HCT116 (cell line): Measurements from ENCODE around the gene TLK1. TPM values are rescaled to one million over a fixed set of nuclear protein-coding genes. Genes with fewer than 3 reads are reported as not detected.
A peak's percentile ranks its signal among the peaks of the same experiment; 100 is the strongest.

Experiments
- ATAC-seq: fragments of 200-7000 bp; cut with Tn5 transposase; 2 replicates; pipeline ENCODE4 v1.9.1; 2020; ENCODE audit warnings: mild to moderate bottlenecking, moderate library complexity
- BruUV-seq: library from RNA; stranded (reverse); fragments of 400-500 nt; replicated peaks from 2 replicates; lab custom pipeline; 2021; lab: Mats Ljungman, UMichigan
- CTCF ChIA-PET: fragments of 300-600 bp; sonication (Branson Sonifier 250); formaldehyde crosslinking; loops from one replicate; lab custom pipeline; 2021; ENCODE audit warnings: antibody characterized with exemption; lab: Charles Lee
- POLR2A ChIA-PET: fragments of 300-600, 350-600 bp; sonication (Branson Sonifier 250); formaldehyde crosslinking; loops from one replicate; lab custom pipeline; 2021; ENCODE audit warnings: antibody characterized with exemption; lab: Charles Lee
- RAD21 ChIA-PET, 2 experiments: fragments of 300-600 bp; sonication (Branson Sonifier 250); formaldehyde crosslinking; loops; one replicate each; lab custom pipeline; 2023; ENCODE audit warnings: low total read pairs in 2 of 2; ENCODE audit not compliant: uncharacterized antibody in 2 of 2, unreplicated experiment in 2 of 2, low non-redundant PET in 1 of 2; lab: Charles Lee
- DNase-seq: peaks from one replicate; pipeline ENCODE4 v3.0.0-alpha.2; 2010; ENCODE audit warnings: low read depth, low spot score
- H2AFZ ChIP-seq: fragments of 200-600 bp; shearing (Covaris generic), sonication (generic); 2 replicates; pipeline ENCODE4 v1.6.1; 2017; ENCODE audit warnings: low read depth, mixed run types, mixed read lengths, antibody characterized with exemption, low read length; ENCODE audit not compliant: poor library complexity, severe bottlenecking
- H3K27ac ChIP-seq: 2 replicates; pipeline ENCODE4 v1.5.1; 2012; ENCODE audit warnings: low read depth, low read length
- H3K27me3 ChIP-seq: fragments of 200-600 bp; sonication (generic); 2 replicates; pipeline ENCODE4 v1.6.1; 2016; ENCODE audit warnings: mixed run types, low read length, mixed read lengths; ENCODE audit not compliant: insufficient read depth
- H3K36me3 ChIP-seq, 2 experiments: fragments of 200-500 bp in 1 of 2; fragments of 200-600 bp in 1 of 2; sonication (Bioruptor generic) in 1 of 2; sonication (generic) in 1 of 2; 2 replicates each; pipeline versions ENCODE4 v1.5.1 to v1.6.1; 2014 to 2016; ENCODE audit warnings: low read length in 2 of 2, inconsistent platforms in 1 of 2, mixed read lengths in 1 of 2, mixed run types in 1 of 2; ENCODE audit not compliant: insufficient read depth in 2 of 2, control insufficient read depth in 1 of 2
- H3K4me1 ChIP-seq, 2 experiments: fragments of 200-600 bp in 1 of 2; sonication (generic) in 1 of 2; 2 replicates each; pipeline versions ENCODE4 v1.5.1 to v1.6.1; 2012 to 2017; ENCODE audit warnings: low read length in 2 of 2, inconsistent platforms in 1 of 2, mild to moderate bottlenecking in 1 of 2, mixed read lengths in 1 of 2, mixed run types in 1 of 2, moderate library complexity in 1 of 2; ENCODE audit not compliant: insufficient read depth in 2 of 2, control insufficient read depth in 1 of 2
- H3K4me2 ChIP-seq: fragments of 200-600 bp; sonication (generic); 2 replicates; pipeline ENCODE4 v1.6.1; 2017; ENCODE audit warnings: mixed run types, low read length, mixed read lengths
- H3K4me3 ChIP-seq, 2 experiments: fragments of 200-600 bp in 1 of 2; sonication (generic) in 1 of 2; replicated peaks in 1 of 2; 2 replicates each; pipeline ENCODE4 v1.5.1; 2011 to 2016; ENCODE audit warnings: low read length in 2 of 2, control low read depth in 1 of 2, low read depth in 1 of 2, mild to moderate bottlenecking in 1 of 2, mixed read lengths in 1 of 2, mixed run types in 1 of 2
- H3K79me2 ChIP-seq: fragments of 200-600 bp; sonication (generic); 2 replicates; pipeline ENCODE4 v1.6.1; 2017; ENCODE audit warnings: mild to moderate bottlenecking, mixed run types, low read length, moderate library complexity, mixed read lengths; ENCODE audit not compliant: insufficient read depth
- H3K9ac ChIP-seq: fragments of 200-600 bp; sonication (generic); 2 replicates; pipeline ENCODE4 v1.6.1; 2016; ENCODE audit warnings: low read length, mixed read lengths
- H3K9me2 ChIP-seq: fragments of 200-600 bp; sonication (generic), shearing (Covaris generic); 2 replicates; pipeline ENCODE4 v1.6.1; 2017; ENCODE audit warnings: mixed run types, mild to moderate bottlenecking, moderate library complexity; ENCODE audit not compliant: insufficient read depth
- H3K9me3 ChIP-seq, 2 experiments: fragments of 200-500 bp in 1 of 2; fragments of 200-600 bp in 1 of 2; sonication (Bioruptor generic) in 1 of 2; sonication (generic) in 1 of 2; 2 replicates each; pipeline ENCODE4 v1.6.1; 2014 to 2017; ENCODE audit warnings: low read length in 2 of 2, mixed read lengths in 2 of 2, inconsistent platforms in 1 of 2, low read depth in 1 of 2, mild to moderate bottlenecking in 1 of 2, mixed run types in 1 of 2, moderate library complexity in 1 of 2; ENCODE audit not compliant: control insufficient read depth in 1 of 2, insufficient read depth in 1 of 2
- H4K20me1 ChIP-seq: fragments of 200-600 bp; sonication (generic), shearing (Covaris generic); 2 replicates; pipeline ENCODE4 v1.6.1; 2017; ENCODE audit warnings: mixed run types, mild to moderate bottlenecking, moderate library complexity; ENCODE audit not compliant: insufficient read depth
- CEBPB ChIP-seq: IDR thresholded peaks from 2 replicates; pipeline ENCODE4 v1.6.1; 2012; ENCODE audit warnings: low read depth
- ELF1 ChIP-seq: IDR thresholded peaks from 2 replicates; pipeline ENCODE4 v1.6.1; 2012; ENCODE audit warnings: low read depth, borderline replicate concordance
- EZH2 ChIP-seq: fragments of 200-600 bp; sonication (generic); IDR thresholded peaks from 2 replicates; pipeline ENCODE4 v1.6.1; 2017; ENCODE audit warnings: antibody characterized with exemption, mixed run types
- EZH2phosphoT487 ChIP-seq: fragments of 200-600 bp; IDR thresholded peaks from 2 replicates; pipeline ENCODE4 v1.6.1; 2018; ENCODE audit warnings: antibody characterized with exemption, borderline replicate concordance
- FOSL1 ChIP-seq: IDR thresholded peaks from 2 replicates; pipeline ENCODE4 v1.6.1; 2012; ENCODE audit warnings: low read depth
- JUND ChIP-seq: IDR thresholded peaks from 2 replicates; pipeline ENCODE4 v1.6.1; 2012
- POLR2AphosphoS5 ChIP-seq: IDR thresholded peaks from 2 replicates; pipeline ENCODE4 v1.6.1; 2011; ENCODE audit warnings: mild to moderate bottlenecking, low read depth, low read length, moderate library complexity
- SIN3A ChIP-seq: IDR thresholded peaks from 2 replicates; pipeline ENCODE4 v1.6.1; 2012; ENCODE audit warnings: low read depth
- SP1 ChIP-seq: IDR thresholded peaks from 2 replicates; pipeline ENCODE4 v1.6.1; 2012; ENCODE audit warnings: low read depth
- ZFX ChIP-seq: fragments of 450-650 bp; IDR thresholded peaks from 2 replicates; pipeline ENCODE4 v1.6.1; 2017
- intact Hi-C: fragments of 100-400 bp; cut with micrococcal nuclease; formaldehyde crosslinking; loops from 2 replicates; pipeline ENCODE4 v1.10.0; 2022
- total RNA-seq: library from RNA; stranded (reverse); gene quantifications from one replicate; pipeline ENCODE4 v1.2.1, GENCODE V29; 2021; ENCODE audit not compliant: unreplicated experiment
- TF ChIP-seq, protein P1 (sequence below): IDR thresholded peaks from 2 replicates; pipeline ENCODE4 v1.6.1; 2011; ENCODE audit warnings: mild to moderate bottlenecking, low read length, moderate library complexity; ENCODE audit not compliant: insufficient replicate concordance; ENCODE audit errors: extremely low read depth
- TF ChIP-seq, protein P2 (sequence below): IDR thresholded peaks from 2 replicates; pipeline ENCODE4 v1.6.1; 2012

TLK1 gene
- total RNA-seq, 1 experiment from 2014 or later, result 57.7 TPM

DNA sequence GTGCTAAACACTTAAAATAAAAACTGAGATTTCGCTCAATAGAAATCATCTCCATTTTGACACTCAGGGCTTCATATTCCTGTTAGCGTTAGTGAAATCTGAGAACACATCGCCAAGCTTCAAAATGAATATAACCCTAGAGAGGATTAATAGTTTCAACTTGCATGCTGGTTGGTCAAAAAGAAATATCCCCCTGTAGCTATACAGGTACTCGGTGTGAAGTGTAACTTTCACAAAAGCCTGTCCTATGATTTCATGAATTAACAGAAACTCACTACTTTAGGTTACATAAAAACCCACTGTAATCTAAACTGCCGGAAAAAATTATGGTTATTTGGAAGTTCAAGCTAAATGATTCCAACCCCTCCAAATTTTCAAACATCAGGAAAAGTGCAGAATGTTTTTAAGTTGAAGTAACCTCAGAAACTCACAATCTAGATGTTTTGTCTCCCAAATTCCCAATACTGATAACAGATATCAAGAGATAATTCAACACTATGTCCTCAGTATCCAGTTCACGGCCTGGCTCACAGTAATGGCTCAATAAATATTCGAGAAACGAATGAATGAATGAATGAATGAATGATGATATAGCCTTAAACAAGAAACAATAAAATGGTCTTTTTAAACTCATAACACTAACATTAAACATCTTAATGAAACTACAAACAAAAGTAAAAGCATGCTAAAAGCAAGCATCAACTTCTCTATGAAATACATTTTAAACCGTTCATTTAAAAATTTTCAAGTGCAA is 2.5 kb downstream of the TLK1 start:
- Histone ChIP-seq H3K4me3 (no peak overlapping the region; a peak in 1 of 4 replicates), H3K4me1 (peaks cover 4 to 19% of the 10 kb centered on the region in 2 experiments; a peak in 3 of 4 replicates), H3K9ac (no peak overlapping the region), H3K36me3 (no peaks in the 10 kb centered on the region), H4K20me1 (peaks cover 4% of the 10 kb centered on the region; the same call in 1 of the 2 replicates), H3K27ac (no peak overlapping the region), H3K9me2 (no peaks in the 10 kb centered on the region), H3K9me3 (no peaks in the 10 kb centered on the region), H2AFZ (no peak overlapping the region), H3K4me2 (peak overlapping the region; percentile 90; the same call in 1 of the 2 replicates), H3K79me2 (peaks cover 68% of the 10 kb centered on the region), H3K27me3 (no peaks in the 10 kb centered on the region)
- TF ChIP-seq EZH2 (no peak), SIN3A (no peak), ELF1 (no peak), EZH2phosphoT487 (no peak), FOSL1 (no peak), POLR2AphosphoS5 (no peak), CEBPB (no peak), SP1 (no peak), ZFX (no peak), JUND (no peak)
- TF ChIP-seq, protein P1, sequence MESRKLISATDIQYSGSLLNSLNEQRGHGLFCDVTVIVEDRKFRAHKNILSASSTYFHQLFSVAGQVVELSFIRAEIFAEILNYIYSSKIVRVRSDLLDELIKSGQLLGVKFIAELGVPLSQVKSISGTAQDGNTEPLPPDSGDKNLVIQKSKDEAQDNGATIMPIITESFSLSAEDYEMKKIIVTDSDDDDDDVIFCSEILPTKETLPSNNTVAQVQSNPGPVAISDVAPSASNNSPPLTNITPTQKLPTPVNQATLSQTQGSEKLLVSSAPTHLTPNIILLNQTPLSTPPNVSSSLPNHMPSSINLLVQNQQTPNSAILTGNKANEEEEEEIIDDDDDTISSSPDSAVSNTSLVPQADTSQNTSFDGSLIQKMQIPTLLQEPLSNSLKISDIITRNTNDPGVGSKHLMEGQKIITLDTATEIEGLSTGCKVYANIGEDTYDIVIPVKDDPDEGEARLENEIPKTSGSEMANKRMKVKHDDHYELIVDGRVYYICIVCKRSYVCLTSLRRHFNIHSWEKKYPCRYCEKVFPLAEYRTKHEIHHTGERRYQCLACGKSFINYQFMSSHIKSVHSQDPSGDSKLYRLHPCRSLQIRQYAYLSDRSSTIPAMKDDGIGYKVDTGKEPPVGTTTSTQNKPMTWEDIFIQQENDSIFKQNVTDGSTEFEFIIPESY, result no peak
- TF ChIP-seq, protein P2, sequence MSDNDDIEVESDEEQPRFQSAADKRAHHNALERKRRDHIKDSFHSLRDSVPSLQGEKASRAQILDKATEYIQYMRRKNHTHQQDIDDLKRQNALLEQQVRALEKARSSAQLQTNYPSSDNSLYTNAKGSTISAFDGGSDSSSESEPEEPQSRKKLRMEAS, result no peak
- no TSS peak for BruUV-seq
- intact Hi-C loops, result loop anchor here (2.0 kb wide), 1 partner anchor 259 kb away; no protein-coding TSS in a partner anchor
- ChIA-PET POLR2A (no interaction called here), RAD21 (no interaction called here), CTCF (interaction anchor here (1.5 kb wide), 1 partner anchor 258 kb away, joined by 6 read pairs; no protein-coding TSS in a partner anchor)
- DNase-seq (no peak), ATAC-seq (no peak)
